IPS DF 6.9 (cell line): ENCODE measurements around the gene KISS1R.
"Not testable (repeated sequence)": the region's sequence is repeated elsewhere in the genome, so short reads cannot be mapped to it uniquely, and the experiment has no call there.

Source experiments
- DNase-seq: peaks from one replicate; pipeline ENCODE4 v3.0.0-alpha.2; 2013; ENCODE audit warnings: low read depth, low spot score
- H3K27ac ChIP-seq: one replicate; pipeline ENCODE4 v1.5.1; 2013; ENCODE audit warnings: low read length, control low read depth
- H3K27me3 ChIP-seq: 2 replicates; pipeline ENCODE4 v1.6.1; 2013; ENCODE audit warnings: mild to moderate bottlenecking, low read length; ENCODE audit not compliant: control insufficient read depth, insufficient read depth
- H3K36me3 ChIP-seq: 2 replicates; pipeline ENCODE4 v1.6.1; 2013; ENCODE audit warnings: low read length; ENCODE audit not compliant: control insufficient read depth, insufficient read depth
- H3K4me1 ChIP-seq: 2 replicates; pipeline ENCODE4 v1.6.1; 2013; ENCODE audit warnings: low read length; ENCODE audit not compliant: control insufficient read depth, insufficient read depth
- H3K4me3 ChIP-seq: 2 replicates; pipeline ENCODE4 v1.5.1; 2013; ENCODE audit warnings: mild to moderate bottlenecking, low read length
- H3K9me3 ChIP-seq: 2 replicates; pipeline ENCODE4 v1.6.1; 2013; ENCODE audit warnings: low read length, inconsistent platforms; ENCODE audit not compliant: control insufficient read depth, insufficient read depth
- WGBS: extraction: QIAGEN DNeasy Blood & Tissue Kit; methylation state at CpG from one replicate; pipeline ENCODE4 v1.1.7; 2013; ENCODE audit warnings: mixed read lengths, missing lambda C conversion rate; ENCODE audit not compliant: insufficient read length, insufficient coverage; 5-methylcytosine and 5-hydroxymethylcytosine counted together

Gene KISS1R

DNA sequence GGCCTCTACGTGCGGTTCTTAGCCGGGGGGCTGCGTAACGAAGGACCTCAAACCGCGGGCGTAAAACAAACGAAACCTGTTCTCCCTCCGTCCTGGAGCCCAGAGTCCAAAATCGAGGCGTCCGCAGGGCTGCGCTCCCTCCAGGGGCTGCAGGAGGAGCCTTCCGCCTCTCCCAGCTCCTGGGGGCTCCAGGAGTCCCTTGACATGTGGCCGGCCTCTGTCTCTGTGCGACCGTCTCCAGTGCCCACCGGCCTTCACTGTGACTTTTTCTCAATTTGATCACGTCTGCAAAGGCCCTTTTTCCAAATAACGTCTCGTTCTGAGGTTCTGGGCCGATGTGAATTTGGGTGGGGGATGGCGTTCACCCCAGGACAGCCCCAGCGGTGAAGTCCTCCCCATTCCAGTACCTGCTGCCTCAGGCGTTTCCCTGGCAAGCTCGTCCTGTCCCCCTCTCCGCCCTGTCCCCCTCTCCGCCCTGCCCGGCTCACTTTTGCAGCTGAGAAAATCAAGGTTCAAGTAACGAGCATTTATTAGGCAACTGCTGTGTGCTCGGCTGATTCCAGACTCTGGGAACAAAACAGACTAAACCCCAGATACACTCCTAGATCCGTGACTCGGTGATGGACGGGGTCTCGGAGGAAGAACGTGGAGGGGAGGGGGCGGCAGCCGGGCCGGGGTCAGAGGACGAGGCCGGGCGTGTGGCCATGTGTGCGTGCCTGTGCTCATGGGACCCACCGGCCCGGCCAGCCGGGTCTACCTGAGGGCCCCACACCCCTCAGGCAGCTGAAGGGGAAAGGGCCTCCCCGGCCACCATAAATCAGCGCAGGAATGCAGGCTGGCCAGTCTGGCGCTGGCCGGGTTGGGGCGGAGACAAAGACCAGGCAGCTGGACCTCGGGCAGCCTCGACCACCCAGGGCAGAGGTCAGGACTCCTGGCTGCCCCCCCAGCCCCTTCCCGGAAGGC lies 39.0 kb downstream of the KISS1R start:
- H3K27me3 ChIP-seq, result no peaks in the 10 kb centered on the region
- DNase-seq, result no peak
- H3K27ac ChIP-seq, result no peak overlapping the region
- H3K4me3 ChIP-seq, result no peak overlapping the region
- H3K4me1 ChIP-seq, result peaks cover 5% of the 10 kb centered on the region
- no CpG with 5 or more reads among the region's 55 CpGs for WGBS
- no peaks in the 10 kb centered on the region; the same call in 1 of the 2 replicates for H3K36me3 ChIP-seq
- no peaks in the 10 kb centered on the region for H3K9me3 ChIP-seq

DNA sequence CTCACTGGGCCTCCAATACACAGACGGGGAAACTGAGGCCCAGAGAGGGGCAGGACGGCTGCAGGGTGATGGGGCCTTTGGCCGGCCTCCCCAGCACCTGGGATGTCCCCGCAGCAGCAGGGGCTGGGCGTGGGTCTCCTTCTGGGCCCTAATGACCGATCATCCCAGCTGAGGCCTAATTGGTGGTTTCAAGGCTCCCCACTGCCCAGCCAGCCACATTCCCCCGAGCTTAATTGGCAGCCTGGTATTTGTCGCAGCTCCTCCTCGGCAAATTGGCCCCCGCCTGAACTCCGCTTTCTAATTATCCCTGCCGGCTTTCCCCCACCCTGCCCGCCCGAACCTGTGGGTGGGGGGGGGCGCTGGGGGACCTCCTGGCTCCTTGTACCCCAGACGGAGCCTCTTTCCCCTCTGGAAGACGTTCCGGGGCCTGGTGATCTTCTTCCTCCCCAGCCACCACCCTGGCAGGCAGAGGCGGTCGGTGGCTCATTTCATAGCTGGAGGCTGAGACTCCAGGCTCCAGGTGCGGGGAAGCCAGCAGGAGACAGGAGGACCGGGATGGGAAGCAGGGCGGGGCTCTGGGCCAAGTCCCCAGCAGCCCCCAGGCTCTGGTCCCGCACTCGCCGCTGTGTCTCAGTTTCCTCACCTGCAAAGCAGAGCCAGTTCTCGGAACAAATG lies 39.8 kb downstream of the KISS1R start:
- peaks cover 5% of the 10 kb centered on the region for H3K4me1 ChIP-seq
- DNase-seq, result no peak

DNA sequence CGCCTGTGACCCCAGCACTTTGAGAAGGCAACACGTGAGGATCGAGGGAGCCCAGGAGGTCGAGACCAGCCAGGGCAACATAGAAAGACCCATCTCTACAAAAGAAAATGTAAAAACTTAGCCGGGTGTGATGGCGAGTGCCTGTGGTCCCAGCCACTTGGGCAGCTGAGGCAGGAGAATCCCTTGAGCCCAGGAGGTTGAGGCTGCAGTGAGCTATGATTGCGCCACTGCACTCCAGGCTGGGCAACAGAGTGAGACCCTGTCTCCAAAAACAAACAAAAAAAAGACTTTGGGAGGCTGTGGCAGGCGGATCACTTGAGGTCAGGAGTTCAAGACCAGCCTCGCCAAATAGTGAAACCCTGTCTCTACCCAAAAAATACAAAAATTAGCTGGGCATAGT lies 40.4 kb downstream of the KISS1R start:
- not testable (repeated sequence) for H3K27ac ChIP-seq, H3K4me3 ChIP-seq, H3K27me3 ChIP-seq, DNase-seq, H3K4me1 ChIP-seq, H3K36me3 ChIP-seq, H3K9me3 ChIP-seq
- no CpG with 5 or more reads among the region's 9 CpGs for WGBS

More for the DNA sequence above, 39.8 kb downstream of the KISS1R start:
- Histone ChIP-seq H3K36me3 (no peaks in the 10 kb centered on the region; the same call in 1 of the 2 replicates), H3K27me3 (no peaks in the 10 kb centered on the region), H3K4me3 (no peak overlapping the region), H3K27ac (no peak overlapping the region), H3K9me3 (no peaks in the 10 kb centered on the region)
- no CpG with 5 or more reads among the region's 27 CpGs for WGBS

DNA sequence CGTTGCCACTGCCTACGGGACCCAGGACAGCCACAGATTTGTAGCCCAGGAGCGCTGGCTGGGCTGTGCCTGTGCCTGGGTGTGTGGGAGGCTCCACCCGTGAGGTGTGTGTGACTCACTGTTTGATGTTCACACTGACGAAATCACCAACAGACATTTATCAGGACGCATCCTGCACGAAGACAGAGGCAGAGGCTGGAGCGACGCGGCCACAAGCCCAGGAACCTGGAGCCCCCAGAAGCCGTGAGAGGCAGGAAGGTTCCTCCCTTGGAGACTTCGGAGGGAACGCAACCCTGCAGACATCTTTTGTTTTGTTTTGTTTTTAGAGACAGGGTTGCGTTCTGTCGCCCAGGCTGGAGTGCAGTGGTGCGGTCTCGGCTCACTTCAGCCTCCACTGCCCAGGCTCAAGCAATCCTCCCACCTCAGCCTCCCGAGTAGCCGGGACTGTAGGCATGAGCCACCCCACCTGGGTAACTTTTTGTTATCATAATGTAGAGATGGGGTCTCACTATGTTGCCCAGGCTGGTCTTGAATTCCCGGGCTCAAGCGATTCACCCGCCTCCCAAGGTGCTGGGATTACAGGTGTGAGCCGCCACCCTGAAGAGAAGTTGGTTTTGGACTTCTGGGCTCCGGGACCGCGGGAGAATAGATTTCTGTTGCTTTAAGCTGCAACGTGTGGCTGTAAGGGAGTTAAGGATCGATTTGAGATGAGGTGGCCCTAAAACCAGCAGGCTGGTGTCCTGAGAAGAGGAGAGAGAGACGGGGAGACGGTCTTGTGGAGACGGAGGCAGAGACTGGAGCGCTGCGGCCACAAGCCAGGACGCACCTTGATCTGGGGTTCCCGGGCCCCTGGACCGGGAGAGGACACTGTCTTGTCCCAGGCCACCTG lies 42.1 kb downstream of the KISS1R start:
- H3K4me3 ChIP-seq, result no peak overlapping the region
- H3K9me3 ChIP-seq, result no peaks in the 10 kb centered on the region
- peaks cover 3% of the 10 kb centered on the region for H3K4me1 ChIP-seq
- no peak for DNase-seq
- no CpG with 5 or more reads among the region's 36 CpGs for WGBS
- H3K27me3 ChIP-seq, result no peaks in the 10 kb centered on the region
- H3K27ac ChIP-seq, result no peak overlapping the region
- H3K36me3 ChIP-seq, result peaks cover 6% of the 10 kb centered on the region

DNA sequence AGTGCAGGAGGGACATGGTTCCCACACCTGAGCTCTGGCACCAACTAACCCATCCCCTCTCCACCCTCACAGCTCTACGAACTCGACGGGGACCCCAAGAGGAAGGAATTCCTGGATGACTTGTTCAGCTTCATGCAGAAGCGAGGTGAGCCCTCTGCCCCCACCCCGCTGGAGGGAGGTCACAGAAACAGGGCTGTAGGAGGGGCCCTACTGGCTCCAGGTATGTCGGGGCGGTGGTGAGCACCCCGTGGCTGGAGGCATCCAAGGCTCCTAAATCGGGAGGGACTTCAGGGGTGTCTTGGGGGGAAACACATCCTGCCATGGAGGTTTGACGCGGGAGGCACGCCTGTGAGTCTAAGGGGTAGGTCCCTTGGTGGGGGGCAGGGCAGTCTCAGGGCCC lies 42.9 kb downstream of the KISS1R start:
- no peak overlapping the region for H3K27ac ChIP-seq
- no peaks in the 10 kb centered on the region for H3K9me3 ChIP-seq
- peaks cover 2% of the 10 kb centered on the region; the same call in 1 of the 2 replicates for H3K4me1 ChIP-seq
- H3K27me3 ChIP-seq, result no peaks in the 10 kb centered on the region
- no peak for DNase-seq
- H3K36me3 ChIP-seq, result peaks cover 14% of the 10 kb centered on the region
- H3K4me3 ChIP-seq, result no peak overlapping the region
- no CpG with 5 or more reads among the region's 12 CpGs for WGBS

DNA sequence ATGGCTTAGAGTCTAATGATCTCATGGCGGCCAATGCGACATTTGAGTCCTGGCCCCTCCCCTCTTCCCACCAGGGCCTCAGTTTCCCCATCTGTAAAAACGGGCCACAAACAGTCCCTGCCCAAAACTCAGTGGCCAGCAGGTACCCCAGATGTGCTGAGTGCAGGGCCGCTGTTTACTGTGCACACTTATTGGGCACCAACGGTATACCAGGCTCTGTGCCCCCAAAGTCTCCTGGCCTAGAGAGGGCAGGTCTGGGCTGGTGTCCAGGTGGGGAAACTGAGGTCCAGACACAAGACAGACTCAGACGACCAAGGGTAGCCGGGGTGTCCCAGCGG lies 43.4 kb downstream of the KISS1R start:
- Histone ChIP-seq H3K27me3 (no peaks in the 10 kb centered on the region), H3K36me3 (peaks cover 16% of the 10 kb centered on the region), H3K27ac (no peak overlapping the region), H3K4me1 (peaks cover under 1% of the 10 kb centered on the region; the same call in 1 of the 2 replicates), H3K9me3 (no peaks in the 10 kb centered on the region), H3K4me3 (no peak overlapping the region)
- DNase-seq, result no peak
- no CpG with 5 or more reads among the region's 8 CpGs for WGBS

DNA sequence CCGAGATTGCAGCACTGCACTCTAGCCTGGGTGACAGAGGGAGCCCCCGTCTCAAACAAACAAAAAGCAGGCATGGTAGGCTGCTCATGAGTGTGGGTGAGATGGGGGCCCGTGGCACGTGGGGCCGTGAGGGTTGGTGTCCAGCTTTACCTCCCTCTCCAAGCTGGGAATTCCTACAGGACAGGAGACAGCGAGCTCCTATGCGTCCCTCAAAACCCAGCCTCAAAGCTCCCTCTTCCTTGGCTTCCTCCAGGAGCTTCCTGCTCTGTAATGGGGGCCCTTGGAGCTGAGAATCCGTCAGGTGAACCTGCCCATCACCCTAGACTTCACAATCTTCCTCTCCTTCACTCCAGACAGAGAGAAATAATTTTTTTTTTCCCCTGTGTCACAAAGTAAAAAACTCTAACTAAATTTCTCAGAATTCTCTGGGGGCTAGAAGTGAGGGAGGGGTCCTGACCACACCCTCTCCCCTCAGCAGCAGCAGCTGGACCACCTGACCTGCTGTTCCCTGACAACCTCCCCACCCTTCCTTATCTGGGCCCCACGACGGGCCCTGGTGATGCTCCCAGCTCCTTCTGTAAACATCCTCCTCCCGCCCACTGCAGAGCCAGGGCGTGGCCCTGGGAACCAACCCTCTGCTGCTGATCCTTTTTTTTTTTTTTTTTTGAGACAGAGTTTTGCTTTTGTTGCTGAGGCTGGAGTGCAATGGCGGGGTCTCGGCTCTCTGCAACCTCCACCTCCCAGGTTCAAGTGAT lies 44.9 kb downstream of the KISS1R start:
- H3K4me3 ChIP-seq, result no peak overlapping the region
- H3K27me3 ChIP-seq, result no peaks in the 10 kb centered on the region
- no peak overlapping the region for H3K27ac ChIP-seq
- no CpG with 5 or more reads among the region's 14 CpGs for WGBS
- no peaks in the 10 kb centered on the region for H3K9me3 ChIP-seq
- H3K36me3 ChIP-seq, result peaks cover 20% of the 10 kb centered on the region
- no peaks in the 10 kb centered on the region; the same call in 1 of the 2 replicates for H3K4me1 ChIP-seq
- DNase-seq, result no peak

DNA sequence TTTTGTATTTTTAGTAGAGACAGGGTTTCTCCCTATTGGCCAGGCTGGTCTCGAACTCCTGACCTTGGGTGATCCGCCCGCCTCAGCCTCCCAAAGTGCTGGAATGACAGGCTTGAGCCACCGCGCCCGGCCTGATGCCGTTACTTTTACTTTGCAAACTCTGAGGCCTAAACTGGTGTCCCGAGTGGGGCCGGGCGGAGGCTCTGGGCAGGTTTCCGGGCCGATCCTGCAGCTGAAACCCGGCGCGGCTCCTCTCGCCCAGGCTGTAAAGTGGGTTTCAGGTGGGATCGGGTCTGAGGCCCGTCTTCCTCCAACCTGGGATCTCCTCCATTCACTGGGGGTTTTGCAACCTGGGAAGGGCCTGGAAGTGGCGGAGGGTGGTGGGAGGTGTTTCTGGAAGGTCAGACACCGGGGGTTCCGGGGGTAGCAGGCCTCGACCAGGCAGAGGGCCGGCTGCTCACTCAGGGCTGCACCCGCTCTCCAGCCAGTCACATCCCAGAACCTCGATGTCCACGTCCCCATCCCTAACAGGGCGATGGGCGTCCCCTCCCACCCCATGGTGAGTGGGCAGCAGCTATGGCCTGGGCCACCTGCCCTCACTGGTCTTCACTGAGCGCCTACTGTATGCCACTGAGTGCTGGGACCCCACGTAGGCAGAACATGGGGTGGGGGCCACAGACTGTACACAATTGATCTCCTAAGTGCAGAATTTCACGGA lies 45.7 kb downstream of the KISS1R start:
- no peak overlapping the region for H3K4me3 ChIP-seq
- peaks cover 20% of the 10 kb centered on the region for H3K36me3 ChIP-seq
- no peak overlapping the region for H3K27ac ChIP-seq
- H3K9me3 ChIP-seq, result no peaks in the 10 kb centered on the region
- H3K27me3 ChIP-seq, result no peaks in the 10 kb centered on the region
- DNase-seq, result no peak
- H3K4me1 ChIP-seq, result no peaks in the 10 kb centered on the region; the same call in 1 of the 2 replicates
- WGBS, result no CpG with 5 or more reads among the region's 31 CpGs

DNA sequence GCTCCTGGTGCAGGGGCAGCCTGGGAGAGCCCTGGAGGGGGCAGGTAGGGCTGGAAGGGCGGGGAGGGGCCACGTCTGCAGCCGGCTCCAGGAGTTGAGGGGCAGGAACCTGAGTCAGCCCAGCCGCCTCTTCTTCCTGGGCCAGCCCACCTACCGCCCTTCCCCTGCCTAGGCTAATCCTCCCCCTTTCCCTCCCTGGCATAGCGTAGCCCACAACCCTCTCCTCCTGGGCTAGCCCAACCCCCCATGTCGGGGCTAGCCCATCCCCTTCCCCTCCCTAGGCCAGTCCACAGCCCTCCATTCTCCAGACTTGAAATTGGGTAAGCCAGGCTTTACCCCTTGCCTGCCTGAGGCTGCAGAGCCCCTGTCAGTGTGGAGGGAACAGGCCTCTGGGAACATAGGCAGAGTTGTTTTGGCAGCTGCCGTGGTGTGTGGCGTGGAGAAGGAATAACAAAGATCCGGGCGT lies 46.4 kb downstream of the KISS1R start:
- no CpG with 5 or more reads among the region's 11 CpGs for whole genome bisulfite sequencing
- Histone ChIP-seq H3K27ac (no peak overlapping the region), H3K27me3 (no peaks in the 10 kb centered on the region), H3K9me3 (no peaks in the 10 kb centered on the region), H3K4me1 (no peaks in the 10 kb centered on the region; the same call in 1 of the 2 replicates), H3K4me3 (no peak overlapping the region), H3K36me3 (peaks cover 23% of the 10 kb centered on the region)
- no peak for DNase-seq
